CD1c-positive myeloid dendritic cell (primary cell): ENCODE measurements around the gene MAGEA8.
"Not testable (repeated sequence)": the region's sequence is repeated elsewhere in the genome, so short reads cannot be mapped to it uniquely, and the experiment has no call there.

ENCODE experiments used
- DNase-seq: peaks from one replicate; pipeline ENCODE4 v3.0.0-alpha.2; 2016; ENCODE audit errors: extremely low spot score

MAGEA8 gene, protein sequence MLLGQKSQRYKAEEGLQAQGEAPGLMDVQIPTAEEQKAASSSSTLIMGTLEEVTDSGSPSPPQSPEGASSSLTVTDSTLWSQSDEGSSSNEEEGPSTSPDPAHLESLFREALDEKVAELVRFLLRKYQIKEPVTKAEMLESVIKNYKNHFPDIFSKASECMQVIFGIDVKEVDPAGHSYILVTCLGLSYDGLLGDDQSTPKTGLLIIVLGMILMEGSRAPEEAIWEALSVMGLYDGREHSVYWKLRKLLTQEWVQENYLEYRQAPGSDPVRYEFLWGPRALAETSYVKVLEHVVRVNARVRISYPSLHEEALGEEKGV

DNA sequence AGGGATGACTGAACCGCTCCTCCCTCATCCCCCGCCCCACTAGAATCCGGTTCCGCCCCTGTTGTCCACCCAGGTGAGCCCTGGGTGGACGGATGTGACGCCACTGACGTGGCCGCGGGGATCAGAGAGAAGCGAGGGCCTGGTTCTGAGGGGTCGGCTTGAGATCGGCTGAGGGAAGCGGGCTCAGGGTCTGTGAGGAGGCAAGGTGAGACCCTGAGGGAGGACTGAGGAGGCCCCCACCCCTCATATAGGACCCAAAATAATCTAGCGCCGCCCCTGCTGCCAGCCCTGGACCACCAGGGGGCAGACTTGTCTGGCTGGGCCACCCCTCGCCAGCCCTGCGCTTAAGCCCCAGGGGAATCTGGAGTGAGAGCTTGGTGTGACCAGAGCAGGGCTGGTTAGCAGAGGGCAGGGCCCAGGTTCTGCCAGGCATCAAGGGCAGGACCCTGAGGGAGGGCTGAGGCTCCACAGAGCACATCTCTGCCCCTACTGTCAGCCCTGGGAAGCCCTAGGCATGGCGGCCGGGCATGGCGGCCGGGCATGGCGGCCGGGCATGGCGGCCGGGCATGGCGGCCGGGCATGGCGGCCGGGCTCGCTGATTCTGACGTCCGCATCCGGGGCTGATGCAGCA, at the start of gene MAGEA8:
Gene MAGEA8 (plus strand): TSS at position 103 of the 631 bp plus-strand sequence. CDS start 3,090 bp downstream, outside the sequence.
- DNase-seq: no peak

DNA sequence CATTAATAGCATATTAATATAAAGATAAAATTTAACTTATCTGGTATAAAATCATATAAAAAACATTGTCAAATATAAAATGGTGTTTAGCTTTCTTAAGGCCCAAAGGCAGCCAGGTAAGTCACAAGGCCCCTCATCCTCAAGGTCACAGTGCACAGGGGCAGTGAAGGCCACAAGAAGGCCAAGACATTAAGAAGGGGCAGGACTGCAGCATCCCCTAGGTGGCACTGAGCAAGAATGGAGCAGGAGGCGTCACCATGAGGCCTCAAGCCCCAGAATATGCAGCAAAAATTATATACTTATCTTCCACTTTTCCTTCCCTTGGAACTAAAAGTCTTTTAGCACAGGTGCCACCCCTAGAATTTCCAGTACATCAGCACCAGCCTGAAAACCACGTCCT, 49.5 kb upstream of the MAGEA8 start:
- DNase-seq: no peak

DNA sequence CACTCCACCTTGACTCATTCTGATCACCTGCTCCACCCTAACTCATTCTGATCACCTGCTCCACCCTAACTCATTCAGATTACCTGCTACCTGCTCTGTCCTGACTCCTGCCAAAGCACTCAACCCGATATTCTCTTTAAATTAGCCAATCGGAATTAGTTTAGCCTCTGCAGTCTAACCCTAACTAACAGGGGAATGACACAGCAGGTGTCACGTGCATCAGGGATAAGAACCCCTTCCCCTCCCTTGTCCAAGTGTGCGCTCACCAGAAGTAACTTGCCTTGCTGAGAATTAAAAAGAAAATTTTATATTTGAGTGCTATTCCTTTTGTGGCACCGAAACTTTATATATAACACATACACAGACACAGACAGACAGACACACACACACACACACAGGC, 44.3 kb upstream of the MAGEA8 start:
- DNase-seq: not testable (repeated sequence)

DNA sequence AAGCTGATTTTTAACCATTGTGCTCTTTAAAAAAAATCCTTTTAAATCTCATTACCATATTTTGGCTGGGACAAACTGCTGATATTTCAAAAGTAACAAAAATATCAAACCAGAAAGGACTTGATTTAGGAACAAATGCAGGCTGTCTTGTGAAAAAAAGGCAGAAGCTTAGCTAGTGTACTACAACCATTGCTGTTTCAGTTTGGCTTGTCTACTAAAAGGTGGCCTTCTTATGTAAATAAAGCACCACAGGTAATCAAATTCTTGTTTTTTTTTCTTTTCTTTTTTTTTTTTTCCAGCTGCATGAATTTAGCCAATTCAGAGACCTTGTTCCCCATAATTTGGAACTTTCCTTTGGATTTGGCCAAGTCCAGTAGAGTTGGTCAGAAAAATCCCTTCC, 43.8 kb upstream of the MAGEA8 start:
- no peak for DNase-seq

DNA sequence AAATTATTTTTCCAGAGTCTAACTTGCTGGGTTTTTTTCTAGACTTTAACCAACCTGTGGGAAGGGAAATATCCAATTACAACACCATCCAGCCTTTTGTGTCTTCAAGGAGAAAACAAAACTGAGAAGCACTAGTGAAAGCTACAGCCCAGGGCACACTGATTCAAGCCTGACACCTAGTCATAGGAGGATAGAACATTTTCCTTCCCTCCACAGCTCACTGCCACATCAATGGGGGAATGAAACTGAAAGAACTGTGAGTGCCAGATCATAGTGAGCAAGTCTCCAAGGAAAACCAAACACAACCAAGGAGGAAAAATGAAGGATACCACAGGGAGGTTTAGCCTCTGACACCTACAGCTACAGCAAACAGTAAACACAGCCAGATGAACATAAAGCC, 43.3 kb upstream of the MAGEA8 start:
- DNase-seq: no peak

DNA sequence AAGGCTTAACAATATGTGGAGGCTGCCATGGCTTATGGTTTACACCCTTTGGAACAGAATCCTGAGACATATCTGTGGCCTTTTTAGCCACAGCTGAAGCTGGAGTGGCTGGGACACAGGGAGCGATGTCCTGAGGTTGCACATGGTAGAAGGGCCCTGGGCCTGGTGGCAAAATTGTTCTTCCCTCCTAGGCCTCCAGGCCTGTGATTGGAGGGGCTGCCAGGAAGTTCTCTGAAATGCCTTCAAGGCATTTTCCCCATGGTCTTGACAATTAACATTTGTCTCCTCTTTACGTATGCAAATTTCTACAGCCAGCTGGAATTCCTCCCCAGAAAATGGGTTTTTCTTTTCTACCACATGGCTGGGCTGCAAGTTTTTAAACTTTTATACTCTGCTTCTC, 39.1 kb upstream of the MAGEA8 start:
- no peak for DNase-seq

DNA sequence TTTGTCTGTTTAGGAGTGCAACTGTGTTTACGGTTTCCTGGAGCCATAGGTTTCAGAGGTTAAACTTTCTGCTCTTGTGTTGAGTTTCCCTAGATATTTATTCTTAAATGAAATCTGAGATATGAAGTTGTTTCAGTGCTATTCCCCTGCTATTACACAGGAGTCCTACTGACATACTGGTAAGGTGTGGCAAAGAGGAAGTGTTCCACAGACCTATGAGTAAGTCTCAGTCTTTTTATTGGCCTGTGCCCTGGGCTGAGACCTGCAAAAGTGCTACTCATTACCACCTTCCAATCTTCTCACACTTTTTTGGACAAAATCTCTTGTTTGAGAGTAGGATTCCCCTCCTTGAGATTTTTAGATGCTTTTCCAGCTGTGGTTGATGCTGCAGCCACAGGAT, 35.6 kb upstream of the MAGEA8 start:
- DNase-seq: no peak

DNA sequence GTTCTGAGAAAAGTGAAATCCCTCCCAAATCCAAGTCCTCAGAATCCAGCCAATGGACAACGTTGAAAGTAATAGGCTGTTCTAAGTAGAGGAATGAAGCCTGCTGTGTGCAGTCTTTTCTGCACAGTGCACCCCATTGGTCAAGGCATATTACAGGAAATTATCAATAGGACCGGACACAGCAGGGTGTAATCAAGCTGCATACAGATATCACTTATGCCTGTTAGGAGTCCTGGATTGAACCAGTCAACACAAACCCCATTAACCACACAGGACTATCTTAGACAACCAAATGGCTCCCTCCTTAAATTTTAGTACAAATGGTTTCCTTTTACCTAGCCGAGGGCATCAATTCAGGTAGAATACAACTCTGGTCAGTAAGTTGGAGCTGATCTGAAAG, 34.2 kb upstream of the MAGEA8 start:
- no peak for DNase-seq

DNA sequence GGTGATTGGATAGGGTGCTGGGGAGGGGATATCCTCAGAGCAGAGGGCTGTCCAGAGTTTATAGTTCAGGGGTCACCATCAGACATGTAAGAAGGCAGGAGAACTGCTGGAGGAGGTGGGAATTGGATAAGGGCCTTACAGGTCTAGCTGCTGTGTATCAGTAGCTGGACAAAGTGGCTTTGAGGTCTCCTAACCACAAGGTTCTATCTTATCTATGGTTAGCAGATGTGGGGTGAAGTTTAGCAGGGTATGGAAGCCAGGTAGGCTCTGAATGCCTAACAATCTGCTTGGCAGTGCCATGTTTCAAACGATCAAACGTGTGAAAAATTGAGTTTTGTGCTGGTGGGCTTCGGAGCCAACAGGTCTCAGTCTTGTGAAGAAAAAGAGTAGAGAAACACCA, 32.1 kb upstream of the MAGEA8 start:
- DNase-seq: no peak

DNA sequence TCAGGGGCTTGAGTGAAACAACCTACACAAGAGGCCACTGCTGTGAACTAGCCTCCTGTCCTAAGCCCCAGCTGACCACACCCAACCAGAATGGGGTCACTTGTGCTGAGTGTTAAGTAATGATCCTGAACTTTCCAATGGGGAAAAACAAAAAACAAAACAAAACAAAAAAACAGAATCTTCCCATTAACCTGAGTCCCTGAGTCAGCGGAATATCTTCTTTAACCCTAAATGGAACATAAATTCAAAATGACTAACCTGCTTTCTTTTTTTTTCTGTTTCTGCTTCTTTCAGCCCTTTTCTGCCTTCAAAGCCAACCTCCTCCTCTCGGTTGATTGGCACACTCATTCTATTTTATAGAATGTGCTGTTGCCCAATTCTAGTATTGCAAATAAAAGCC, 31.2 kb upstream of the MAGEA8 start:
- no peak for DNase-seq

DNA sequence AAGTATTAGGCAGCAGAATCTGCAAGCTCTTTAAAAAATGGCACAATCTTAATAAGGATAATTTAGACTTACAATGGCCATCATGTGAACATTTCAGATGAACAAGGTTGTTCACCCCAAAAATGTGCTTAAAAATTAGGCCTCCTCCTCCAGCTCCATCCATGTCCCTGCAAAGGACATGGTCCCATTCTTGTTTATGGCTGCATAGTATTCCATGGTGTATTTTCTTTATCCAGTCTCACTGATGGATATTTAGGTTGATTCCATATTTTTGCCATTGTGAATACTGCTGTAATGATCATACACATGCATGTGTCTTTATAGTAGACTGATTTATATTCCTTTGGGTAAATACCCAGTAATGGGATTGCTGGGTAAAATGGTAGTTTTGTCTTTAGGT, 29.1 kb upstream of the MAGEA8 start:
- DNase-seq: no peak

DNA sequence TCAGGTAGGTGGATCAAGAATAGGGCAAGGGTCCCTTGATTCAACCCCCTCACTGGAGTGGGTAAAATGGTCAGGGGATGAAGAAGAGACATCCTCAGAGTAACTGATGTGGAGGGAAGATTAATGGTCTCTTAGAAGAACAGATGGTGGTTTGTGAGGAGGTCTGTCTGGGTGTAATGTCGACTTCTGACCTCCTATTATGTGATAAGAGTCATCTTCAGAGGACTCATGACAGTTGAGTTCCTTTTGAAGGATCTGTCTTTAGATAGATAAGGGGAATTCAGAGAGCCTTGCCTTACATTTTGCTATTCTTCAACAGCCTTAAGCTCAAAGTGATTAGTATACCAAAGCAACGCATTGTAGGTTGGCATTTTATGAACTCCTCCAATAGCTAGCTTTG, 27.1 kb upstream of the MAGEA8 start:
- DNase-seq: no peak

DNA sequence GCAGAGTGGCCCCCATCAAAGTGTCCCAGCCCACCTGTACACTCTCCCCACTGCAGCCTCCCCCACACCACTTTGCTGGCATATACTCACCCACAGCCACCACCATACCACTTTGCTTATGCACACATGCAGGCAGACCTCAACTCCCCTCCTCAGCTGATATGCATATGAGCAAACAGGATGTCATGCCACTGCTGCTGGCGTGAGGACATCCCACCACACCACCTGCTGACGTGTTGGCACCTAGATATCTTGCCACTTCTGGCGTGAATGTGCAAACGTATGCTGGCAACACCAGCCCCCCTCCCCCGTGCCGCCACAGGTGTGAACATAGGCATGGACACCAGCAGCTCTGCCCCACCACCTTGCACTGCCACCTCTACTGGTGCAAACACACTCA, 22.4 kb upstream of the MAGEA8 start:
- DNase-seq: no peak

DNA sequence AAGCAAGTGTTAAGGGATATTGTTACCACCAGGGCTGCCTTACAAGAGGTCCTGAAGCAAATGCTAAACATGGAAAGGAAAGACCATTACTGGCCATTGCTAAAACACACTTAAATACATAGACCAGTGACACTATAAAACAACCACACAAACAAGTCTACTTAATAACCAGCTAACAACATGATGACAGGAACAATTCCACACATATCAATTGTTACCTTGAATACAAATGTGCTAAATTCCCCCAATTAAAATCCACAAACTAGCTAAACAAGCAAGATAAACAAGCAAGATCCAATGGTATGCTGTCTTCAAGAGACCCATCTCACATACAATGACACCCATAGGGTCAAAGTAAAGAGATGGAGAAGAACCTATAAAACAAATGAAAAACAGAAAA, 20.5 kb upstream of the MAGEA8 start:
- no peak for DNase-seq

DNA sequence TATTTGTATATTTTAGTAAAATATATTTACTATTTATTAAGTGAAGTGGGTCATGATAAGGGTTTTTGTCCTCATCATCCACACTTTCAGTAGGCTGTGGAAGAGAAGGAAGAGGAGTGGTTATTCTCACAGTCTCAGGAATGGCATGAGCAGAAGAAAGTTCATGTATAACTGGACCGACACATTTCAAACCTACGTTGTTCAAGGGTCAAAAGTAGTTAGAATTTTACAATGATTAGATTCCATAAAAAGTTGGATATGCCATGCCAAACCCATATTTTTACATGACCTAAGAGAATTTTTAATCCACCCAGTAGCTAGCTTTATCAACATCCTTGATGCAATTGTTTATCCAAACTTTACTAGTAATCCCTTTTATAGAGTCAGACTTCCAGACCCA, 15.6 kb upstream of the MAGEA8 start:
- DNase-seq: no peak

DNA sequence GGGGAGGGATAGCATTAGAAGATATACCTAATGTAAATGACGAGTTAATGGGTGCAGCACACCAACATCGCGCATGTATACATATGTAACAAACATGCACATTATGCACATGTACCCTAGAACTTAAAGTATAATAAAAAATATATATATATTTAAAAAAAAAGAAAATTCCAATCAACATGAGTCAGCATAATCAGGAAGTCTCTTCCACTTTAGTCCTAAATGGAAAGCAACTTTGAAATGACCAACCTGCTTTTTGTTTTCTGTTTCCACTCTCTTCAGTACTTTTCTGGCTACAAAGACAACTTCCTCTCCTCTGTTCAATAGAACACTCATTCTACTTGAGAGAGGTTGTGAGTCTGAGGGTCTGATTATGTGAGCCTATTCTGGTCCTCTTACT, 13.5 kb upstream of the MAGEA8 start:
- no peak for DNase-seq

DNA sequence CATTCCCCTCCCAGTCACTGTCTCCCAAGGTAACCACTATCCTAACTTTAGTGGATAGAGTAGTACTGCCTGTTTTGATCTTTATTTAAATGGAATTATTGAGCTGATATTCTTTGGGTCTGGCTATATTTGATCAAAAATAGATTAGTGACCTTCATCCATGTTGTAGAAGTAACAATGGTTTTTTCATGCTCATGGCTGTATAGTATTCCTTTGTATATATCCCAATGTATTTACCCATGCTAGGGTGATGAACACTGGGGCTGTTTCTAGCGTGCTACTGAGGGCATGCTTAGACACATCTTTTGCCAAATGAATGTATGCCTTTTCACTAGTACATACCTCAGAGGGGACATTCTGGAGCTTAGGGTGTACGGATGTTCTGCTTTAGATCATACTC, 10.1 kb upstream of the MAGEA8 start:
- DNase-seq: no peak

DNA sequence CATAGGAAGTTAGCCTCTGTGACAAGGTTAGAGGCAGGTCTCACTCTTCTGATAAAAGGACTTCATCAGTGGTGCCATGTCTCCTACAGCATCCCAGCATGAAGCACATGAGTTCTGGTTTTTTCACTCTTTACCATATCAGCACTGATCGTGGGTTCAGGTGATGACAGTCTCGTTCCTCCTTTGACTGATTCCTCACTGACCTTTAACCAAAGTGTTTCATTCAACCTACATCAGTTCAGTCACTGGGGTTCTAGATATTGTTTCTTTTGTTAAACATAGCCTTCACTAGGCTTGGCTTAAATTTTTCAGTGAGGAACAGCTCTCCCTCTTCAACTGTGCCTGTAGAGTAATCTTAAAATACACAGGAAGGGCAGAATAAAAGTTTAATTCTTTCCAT, 9.6 kb upstream of the MAGEA8 start:
- no peak for DNase-seq

DNA sequence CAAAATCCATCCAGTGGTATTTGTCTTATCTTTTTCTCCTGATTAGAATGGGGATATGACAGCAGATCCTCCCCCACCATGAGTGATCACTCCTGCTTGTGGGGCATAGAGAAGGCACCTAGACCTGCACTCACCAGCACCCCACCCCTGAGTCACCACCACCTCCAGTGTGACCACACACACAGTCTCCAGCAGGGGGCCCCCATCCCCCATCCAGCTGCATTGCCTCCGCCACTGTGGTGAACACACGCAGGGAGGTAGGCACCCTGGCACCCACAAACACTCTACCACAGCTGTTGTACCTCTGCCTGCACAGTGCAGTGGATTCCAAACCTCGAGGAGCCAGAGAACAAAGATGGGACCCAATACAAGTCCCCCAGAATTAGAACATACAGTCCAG, 9.0 kb upstream of the MAGEA8 start:
- peak; percentile 10 for DNase-seq

DNA sequence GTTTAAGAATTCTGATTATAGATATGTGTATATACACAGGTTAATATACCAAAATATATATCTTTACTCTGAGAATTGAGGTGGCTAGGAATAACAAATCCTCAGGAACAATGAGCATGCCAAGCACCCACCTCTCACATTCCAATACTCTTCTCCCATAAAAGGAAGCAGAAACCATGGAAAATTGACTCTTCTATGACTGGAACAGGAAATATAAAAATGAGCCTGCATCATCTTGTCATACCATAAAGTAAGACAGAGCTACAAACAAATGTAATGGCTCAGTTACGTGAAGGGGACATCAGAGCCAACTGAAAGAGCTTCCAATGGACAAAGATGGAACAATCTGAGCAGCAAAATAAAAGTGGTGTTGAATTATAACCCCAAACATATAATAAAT, 3.8 kb upstream of the MAGEA8 start:
- no peak for DNase-seq

DNA sequence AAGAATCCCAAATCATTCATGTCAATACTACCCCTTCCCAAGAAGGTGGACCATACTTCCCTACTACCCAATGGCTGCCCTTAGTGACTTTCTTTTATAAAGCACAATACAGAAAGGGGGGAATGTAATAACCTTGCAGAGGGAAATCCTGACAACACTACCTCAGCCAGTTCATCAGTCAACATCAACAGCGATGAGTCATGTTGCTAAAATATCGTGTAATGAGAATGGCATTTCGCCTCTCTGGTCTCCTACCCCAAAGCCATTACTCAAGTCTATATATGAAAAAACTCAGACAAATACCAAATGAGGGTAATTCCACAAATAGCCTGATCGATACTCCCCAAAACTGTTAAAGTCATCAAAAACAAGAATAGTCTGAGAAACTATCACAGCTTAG, 3.3 kb upstream of the MAGEA8 start:
- no peak for DNase-seq

DNA sequence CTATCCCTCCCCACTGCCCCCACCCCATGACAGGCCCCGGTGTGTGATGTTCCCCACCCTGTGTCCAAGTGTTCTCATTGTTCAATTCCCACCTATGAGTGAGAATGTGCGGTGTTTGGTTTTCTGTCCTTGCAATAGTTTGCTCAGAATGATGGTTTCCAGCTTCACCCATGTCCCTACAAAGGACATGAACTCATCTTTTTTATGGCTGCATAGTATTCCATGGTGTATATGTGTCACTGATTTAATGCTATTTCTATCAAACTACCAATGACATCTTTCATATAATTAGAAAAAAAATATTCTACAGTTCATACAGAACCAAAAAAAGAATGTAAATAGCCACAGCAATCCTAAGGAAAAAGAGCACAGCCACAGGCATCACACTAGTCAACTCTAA, 9.8 kb downstream of the MAGEA8 start:
- DNase-seq: not testable (repeated sequence)

DNA sequence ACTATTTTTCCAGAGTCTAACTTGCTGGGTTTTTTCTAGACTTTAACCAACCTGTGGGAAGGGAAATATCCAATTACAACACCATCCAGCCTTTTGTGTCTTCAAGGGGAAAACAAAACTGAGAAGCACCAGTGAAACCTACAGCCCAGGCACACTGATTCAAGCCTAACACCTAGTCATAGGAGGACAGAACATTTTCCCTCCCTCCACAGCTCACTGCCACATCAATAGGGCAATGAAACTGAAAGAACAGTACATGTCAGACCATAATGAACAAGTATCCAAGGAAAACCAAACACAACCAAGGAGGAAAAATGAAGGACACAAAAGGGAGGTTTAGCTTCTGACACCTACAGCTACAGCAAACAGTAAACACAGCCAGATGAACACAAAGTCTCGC, 17.6 kb downstream of the MAGEA8 start:
- DNase-seq: no peak
